ENCODE data around the gene SPSB4. TPM values are rescaled to one million over a fixed set of nuclear protein-coding genes. Genes with fewer than 3 reads are reported as not detected.

Gene SPSB4
- total and polyA plus RNA-seq, 2 donors (not counting 1 experiment from before 2014, with no cell fraction given) = not detected

- Histone ChIP-seq H2AFZ (ENCODE audit: low read length) (no peak overlapping the region), H3K27ac (ENCODE audit: insufficient read depth, low read length) (no peak overlapping the region), H3K4me3 (replicated peaks in 1 of 4; ENCODE audit: control extremely low read depth in 1 of 4, insufficient read depth in 1 of 4, low read depth in 3 of 4, low read length in 4 of 4) (no peak overlapping the region), H3K4me1 (ENCODE audit: control insufficient read depth, extremely low read depth, insufficient read depth, low read length) (no peaks in the 10 kb centered on the region), H3K9me3 (ENCODE audit: control insufficient read depth, insufficient read depth, low read depth, low read length) (no peaks in the 10 kb centered on the region), H4K20me1 (ENCODE audit: control insufficient read depth, extremely low read depth, insufficient read depth, low read length) (no peaks in the 10 kb centered on the region), H3K27me3 (ENCODE audit: control insufficient read depth, insufficient read depth, low read length) (peaks cover 5% of the 10 kb centered on the region), H3K36me3 (ENCODE audit: control insufficient read depth, insufficient read depth, low read length) (no peaks in the 10 kb centered on the region), H3K79me2 (ENCODE audit: control insufficient read depth, insufficient read depth, low read length) (no peaks in the 10 kb centered on the region), H3K4me2 (ENCODE audit: extremely low read depth, insufficient read depth, low read length) (no peak overlapping the region), H3K9ac (ENCODE audit: insufficient read depth, low read length) (no peak overlapping the region)
- TF ChIP-seq CTCF (conservative IDR thresholded peaks at IDR 0.05 in 1 of 2, IDR thresholded peaks at IDR 0.05 in 1 of 2; ENCODE audit: low read depth in 1 of 2, low read length in 2 of 2) (no peak), EZH2 (IDR thresholded peaks at IDR 0.05; ENCODE audit: low read length, missing control alignments) (no peak)
- no peak for DNase-seq (ENCODE audit: low read depth in 2 of 2)
Observed at GRCh38 chr3:141102372-141102771, 51.2 kb downstream of the SPSB4 start.

GRCh38 chr3:141103067-141103466 is 51.9 kb downstream of the SPSB4 start:
- Histone ChIP-seq H3K27ac (ENCODE audit: insufficient read depth, low read length) (no peak overlapping the region), H2AFZ (ENCODE audit: low read length) (no peak overlapping the region), H3K4me2 (ENCODE audit: extremely low read depth, insufficient read depth, low read length) (no peak overlapping the region), H3K36me3 (ENCODE audit: control insufficient read depth, insufficient read depth, low read length) (no peaks in the 10 kb centered on the region), H3K9ac (ENCODE audit: insufficient read depth, low read length) (no peak overlapping the region), H3K4me3 (replicated peaks in 1 of 4; ENCODE audit: control extremely low read depth in 1 of 4, insufficient read depth in 1 of 4, low read depth in 3 of 4, low read length in 4 of 4) (no peak overlapping the region), H3K9me3 (ENCODE audit: control insufficient read depth, insufficient read depth, low read depth, low read length) (no peaks in the 10 kb centered on the region), H4K20me1 (ENCODE audit: control insufficient read depth, extremely low read depth, insufficient read depth, low read length) (no peaks in the 10 kb centered on the region), H3K79me2 (ENCODE audit: control insufficient read depth, insufficient read depth, low read length) (no peaks in the 10 kb centered on the region), H3K4me1 (ENCODE audit: control insufficient read depth, extremely low read depth, insufficient read depth, low read length) (no peaks in the 10 kb centered on the region), H3K27me3 (ENCODE audit: control insufficient read depth, insufficient read depth, low read length) (peaks cover 5% of the 10 kb centered on the region)
- no peak for TF ChIP-seq EZH2 (IDR thresholded peaks at IDR 0.05; ENCODE audit: low read length, missing control alignments)
- no peak for TF ChIP-seq CTCF (conservative IDR thresholded peaks at IDR 0.05 in 1 of 2, IDR thresholded peaks at IDR 0.05 in 1 of 2; ENCODE audit: low read depth in 1 of 2, low read length in 2 of 2)
- no peak for DNase-seq (ENCODE audit: low read depth in 2 of 2)

GRCh38 chr3:141103503-141103902 is 52.4 kb downstream of the SPSB4 start:
- H3K9me3 ChIP-seq (ENCODE audit: control insufficient read depth, insufficient read depth, low read depth, low read length) = no peaks in the 10 kb centered on the region
- no peaks in the 10 kb centered on the region for H3K36me3 ChIP-seq (ENCODE audit: control insufficient read depth, insufficient read depth, low read length)
- no peak overlapping the region for H3K4me3 ChIP-seq (replicated peaks in 1 of 4; ENCODE audit: control extremely low read depth in 1 of 4, insufficient read depth in 1 of 4, low read depth in 3 of 4, low read length in 4 of 4)
- no peak overlapping the region for H2AFZ ChIP-seq (ENCODE audit: low read length)
- H3K4me1 ChIP-seq (ENCODE audit: control insufficient read depth, extremely low read depth, insufficient read depth, low read length) = no peaks in the 10 kb centered on the region
- H3K27ac ChIP-seq (ENCODE audit: insufficient read depth, low read length) = no peak overlapping the region
- no peaks in the 10 kb centered on the region for H4K20me1 ChIP-seq (ENCODE audit: control insufficient read depth, extremely low read depth, insufficient read depth, low read length)
- no peak overlapping the region for H3K4me2 ChIP-seq (ENCODE audit: extremely low read depth, insufficient read depth, low read length)
- no peak for DNase-seq (ENCODE audit: low read depth in 2 of 2)
- TF ChIP-seq EZH2 (IDR thresholded peaks at IDR 0.05; ENCODE audit: low read length, missing control alignments) (no peak), CTCF (conservative IDR thresholded peaks at IDR 0.05 in 1 of 2, IDR thresholded peaks at IDR 0.05 in 1 of 2; ENCODE audit: low read depth in 1 of 2, low read length in 2 of 2) (no peak)
- H3K79me2 ChIP-seq (ENCODE audit: control insufficient read depth, insufficient read depth, low read length) = no peaks in the 10 kb centered on the region
- H3K9ac ChIP-seq (ENCODE audit: insufficient read depth, low read length) = no peak overlapping the region
- H3K27me3 ChIP-seq (ENCODE audit: control insufficient read depth, insufficient read depth, low read length) = peaks cover 5% of the 10 kb centered on the region
